ENCODE results near the gene LRRN2.
"Not testable (repeated sequence)": the region's sequence is repeated elsewhere in the genome, so short reads cannot be mapped to it uniquely, and the experiment has no call there.

The LRRN2 gene

DNA sequence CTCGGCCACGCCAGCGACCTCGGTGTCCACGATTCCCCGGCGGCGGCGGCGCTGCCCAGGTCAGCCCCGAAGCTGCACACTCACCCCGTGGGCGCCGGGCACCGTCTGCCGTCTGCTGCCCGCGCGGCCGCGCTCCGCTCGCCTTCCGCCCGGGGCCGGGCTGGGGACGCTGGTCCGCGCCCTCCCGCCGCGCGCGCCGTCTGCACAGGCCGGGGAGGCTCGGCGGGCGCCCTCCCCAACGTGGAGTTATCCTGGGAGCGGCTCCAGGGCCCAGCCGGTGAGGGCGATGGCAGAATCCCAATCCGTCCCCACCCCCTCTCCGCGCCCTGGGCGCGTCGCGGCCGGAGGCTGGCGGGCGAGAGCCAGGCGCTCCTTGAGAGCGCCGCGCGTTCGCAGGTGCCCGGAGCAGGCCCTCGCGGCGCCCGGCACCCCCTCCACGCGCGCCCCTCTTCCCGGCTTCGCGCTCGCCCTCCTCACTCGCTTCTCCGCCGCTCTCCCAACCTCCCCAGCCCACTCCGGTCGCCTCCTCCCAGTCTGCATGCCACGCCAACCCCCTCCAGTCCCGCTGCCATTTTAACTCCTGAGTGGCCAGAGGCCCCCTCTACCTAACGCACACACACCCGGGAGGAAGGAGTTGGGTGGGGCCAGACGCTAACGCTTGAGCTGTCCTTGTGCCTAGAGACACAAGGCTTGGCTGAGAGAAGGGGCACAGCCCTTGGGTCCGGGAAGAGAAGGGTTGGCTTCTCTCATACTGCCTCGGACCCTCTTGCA lies at the start of gene LRRN2:
TSS of gene LRRN2 (minus strand) at position 503 of the 771 bp plus-strand sequence. CDS start 65,746 bp downstream, outside the sequence.
- no peak for DNase-seq (ENCODE audit: low read depth, low spot score)

DNA sequence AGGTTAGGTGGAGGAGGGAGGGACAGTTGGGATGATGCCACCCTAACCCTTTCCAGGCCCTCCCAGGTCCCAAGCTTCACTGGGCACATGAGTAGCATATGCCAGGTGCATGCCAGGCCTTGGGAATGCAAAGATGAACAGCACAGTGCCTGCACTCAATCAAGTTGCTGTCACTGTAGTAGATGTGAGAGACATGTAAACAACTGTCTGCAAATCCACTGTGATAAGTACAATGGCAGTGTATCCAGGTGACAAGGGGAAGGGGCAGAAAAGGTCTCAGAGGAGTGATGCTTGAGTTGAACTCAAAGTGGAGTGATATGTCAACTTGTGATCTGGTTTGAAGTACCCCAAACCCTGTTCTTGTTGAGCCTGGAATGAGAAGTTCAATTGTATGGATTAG lies 49.5 kb upstream of the LRRN2 start:
- no peak for DNase-seq (ENCODE audit: low read depth, low spot score)

DNA sequence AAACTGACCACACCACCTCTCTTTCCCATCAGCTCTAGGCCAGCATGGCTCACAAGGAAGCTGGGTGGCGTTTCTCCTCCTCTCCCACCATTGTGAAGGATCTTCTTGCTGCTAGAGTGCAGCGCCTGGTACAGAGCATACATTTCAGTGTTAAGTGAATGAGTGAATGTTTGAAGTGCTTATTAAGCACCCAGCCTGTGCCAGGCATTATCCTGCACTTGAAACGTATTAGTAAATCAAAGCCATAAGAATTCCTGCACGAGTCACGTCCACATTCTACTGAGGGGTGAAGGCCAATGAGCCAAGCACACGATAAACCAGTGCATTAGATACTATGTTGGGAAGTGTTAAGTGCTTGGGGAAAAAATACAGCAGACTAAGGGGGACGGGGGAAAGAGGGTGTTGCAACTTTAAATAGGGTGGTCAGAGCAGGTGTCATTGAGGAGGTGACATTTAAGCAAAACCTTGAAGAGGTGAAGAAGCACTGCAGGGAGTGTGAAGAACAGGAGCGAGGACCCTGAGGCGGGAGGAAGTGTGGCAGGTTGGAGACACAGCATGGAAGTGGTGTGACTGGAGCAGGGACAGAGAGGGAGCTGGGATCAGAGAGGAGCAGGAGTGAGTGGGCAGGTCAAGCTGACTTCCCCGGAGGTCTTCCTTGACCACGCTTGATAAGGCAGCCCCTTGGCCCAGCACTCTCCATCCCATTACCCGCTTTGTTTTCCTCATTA lies 48.5 kb upstream of the LRRN2 start:
- no peak for DNase-seq (ENCODE audit: low read depth, low spot score)

DNA sequence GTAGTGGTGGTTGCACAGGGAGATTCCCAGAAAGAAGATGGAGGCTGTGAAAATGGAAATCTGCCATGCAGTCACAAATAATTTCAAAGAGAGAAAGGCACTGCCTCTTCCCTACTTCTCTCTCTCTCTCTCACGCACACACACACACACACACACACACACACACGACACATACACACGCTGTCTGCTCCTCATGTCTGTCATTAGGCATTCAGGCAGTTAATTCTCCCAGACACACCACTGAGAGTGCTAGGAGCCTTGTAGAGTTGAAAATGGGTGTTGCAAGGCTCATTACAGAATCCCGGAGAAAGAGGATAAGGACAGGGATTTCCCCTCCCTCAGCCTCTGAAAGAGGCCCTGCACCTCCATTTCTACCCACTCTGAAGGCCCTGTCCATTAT lies 47.8 kb upstream of the LRRN2 start:
- DNase-seq (ENCODE audit: low read depth, low spot score), result no peak

DNA sequence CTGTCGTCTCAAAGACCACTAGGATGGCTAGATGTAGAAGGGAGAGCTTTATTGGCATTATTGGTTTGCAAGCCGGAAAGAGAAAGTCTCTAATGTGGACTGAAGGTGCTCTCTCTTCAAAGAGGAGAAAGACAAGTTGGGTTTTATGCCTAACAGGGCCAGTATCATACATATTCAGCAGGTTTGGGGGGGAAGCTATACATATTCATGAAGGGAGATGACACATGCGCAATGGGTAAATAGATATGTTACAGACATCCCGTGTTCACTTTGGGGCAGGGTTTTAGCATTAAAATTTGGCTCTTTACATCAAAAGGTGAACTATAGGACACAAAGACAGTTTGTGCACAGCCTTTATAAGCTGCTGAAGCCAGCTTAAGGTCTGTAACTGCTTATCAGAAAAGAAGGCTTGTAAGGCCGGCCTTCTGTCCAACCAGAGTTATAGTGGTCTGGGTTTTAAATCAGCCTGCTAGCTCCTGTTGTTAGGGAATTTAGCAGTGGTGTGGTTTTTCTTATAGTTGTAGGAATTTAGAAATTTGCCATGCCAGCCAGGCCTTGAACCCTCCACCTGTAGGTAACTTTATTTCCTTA lies 46.5 kb upstream of the LRRN2 start:
- no peak for DNase-seq (ENCODE audit: low read depth, low spot score)

DNA sequence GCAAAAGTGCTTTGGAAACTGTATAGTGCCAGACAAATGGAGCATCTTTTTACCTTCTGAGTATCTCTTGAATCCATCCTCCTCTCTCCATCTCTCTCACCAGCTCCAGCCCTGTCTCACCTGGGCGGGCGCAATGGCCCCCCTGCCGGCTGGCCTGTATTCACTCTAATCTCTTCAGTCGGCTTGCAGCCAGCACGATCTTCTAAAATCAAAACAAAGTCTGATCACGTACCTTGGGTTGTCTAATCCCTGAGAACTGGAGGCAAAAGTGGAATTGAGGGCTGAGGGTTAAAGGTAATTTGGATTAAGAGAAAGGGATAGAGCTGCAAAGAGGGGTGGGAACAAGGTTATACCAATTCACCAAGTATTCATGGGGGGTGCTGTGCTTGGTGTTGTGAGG lies 46.0 kb upstream of the LRRN2 start:
- no peak for DNase-seq (ENCODE audit: low read depth, low spot score)

DNA sequence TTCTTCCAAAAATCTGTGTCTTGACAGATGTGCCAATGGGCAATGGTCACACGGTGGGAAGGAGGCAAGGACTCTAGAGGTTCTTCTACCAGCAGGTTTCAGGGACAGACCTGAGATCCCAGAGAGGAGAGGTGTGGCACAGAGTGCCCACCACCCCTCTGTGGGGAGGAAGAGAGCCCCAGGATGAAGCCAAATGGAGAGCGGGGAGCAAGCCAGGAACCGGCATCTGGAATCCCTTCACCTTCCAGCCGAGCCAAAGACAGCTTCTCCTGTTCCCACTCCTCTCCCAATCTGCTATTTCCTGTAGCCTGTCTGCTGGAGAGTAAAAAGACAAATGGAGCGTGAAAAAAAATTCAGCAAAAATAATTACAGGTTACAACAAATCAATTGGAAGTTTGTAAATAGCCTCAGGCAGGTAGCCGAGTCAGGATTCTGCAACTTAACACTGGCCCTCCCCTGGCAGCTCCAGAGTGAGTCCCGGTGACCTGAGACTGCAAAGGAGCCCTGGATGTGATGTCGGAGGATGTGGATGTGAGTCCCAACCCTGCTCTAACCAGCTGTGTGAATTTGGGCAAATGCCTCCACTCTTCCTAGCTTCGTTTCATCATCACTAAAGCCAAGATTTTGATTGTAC lies 45.4 kb upstream of the LRRN2 start:
- no peak for DNase-seq (ENCODE audit: low read depth, low spot score)

DNA sequence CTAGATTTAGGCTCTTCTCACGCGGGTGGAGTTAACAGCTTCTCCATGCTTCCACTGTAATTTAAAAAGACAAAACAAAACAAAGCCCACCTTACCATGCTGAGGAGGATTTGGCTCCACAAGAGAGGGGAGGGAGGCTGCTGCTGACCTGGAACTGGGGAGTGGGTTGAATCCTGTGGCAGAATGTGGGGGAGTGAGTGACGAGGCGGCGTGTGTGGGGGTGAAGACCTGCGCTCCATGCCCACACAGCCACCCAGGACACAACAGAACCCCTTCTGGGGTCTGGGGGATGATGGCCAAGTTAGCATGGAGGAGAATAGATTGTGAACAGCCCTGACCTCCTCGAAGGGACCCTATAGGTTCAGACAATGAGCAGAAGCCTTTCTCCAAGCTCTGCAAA lies 44.0 kb upstream of the LRRN2 start:
- DNase-seq (ENCODE audit: low read depth, low spot score), result no peak

DNA sequence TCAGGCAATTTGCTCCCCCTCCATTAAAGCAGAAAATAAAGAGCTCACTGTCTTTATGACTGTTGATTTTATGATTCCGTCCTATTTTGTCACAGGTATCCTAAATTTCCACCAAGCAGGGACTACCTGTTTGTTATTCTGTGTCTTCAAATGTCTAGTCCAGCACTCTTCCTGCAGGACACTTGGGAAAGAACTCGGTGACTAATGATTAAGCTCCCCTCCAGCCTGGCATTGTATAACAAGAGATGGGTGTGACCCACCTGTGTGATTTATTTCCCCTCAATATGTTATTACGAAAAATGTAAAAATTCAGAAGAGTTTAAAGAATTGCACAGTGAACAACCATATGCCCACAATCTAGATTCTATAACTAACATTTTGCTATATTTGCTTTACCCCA lies 42.9 kb upstream of the LRRN2 start:
- DNase-seq (ENCODE audit: low read depth, low spot score), result no peak

DNA sequence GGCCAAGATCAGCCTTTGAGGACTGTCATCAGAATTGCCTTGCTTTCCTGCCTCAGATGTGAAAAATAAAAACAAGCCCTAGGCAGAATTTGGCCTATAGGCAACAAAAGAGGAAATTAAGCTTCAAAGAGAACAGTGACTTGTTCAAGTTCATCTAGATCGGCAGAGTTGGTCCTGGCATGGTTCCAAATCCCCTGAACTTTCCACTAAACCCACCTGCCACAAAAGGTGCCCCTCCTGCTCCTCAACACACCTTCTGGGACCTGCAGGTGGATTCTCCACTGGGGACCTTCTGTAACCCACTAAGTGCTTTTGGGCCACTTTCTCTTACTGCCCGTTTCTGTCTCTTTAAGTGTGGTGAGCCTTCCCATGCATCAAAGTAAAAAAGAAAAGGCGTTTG lies 42.5 kb upstream of the LRRN2 start:
- DNase-seq (ENCODE audit: low read depth, low spot score), result no peak

DNA sequence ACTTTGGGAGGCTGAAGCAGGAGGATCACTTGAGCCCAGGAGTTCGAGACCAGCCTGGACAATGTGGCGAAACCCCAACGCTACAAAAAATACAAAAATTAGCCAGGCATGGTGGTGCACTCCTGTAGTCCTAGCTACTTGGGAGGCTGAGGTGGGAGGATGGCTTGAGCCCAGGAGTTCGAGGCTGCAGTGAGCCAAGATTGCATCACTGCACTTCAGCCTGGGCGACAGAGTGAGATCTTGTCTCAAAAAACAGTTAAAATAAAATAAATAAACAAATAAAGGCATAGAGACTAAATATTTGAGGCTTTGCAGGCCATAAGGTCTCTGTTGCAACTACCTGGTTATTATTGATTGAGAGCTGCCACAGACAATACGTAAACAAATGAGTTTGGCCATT lies 41.9 kb upstream of the LRRN2 start:
- not testable (repeated sequence) for DNase-seq (ENCODE audit: low read depth, low spot score)

DNA sequence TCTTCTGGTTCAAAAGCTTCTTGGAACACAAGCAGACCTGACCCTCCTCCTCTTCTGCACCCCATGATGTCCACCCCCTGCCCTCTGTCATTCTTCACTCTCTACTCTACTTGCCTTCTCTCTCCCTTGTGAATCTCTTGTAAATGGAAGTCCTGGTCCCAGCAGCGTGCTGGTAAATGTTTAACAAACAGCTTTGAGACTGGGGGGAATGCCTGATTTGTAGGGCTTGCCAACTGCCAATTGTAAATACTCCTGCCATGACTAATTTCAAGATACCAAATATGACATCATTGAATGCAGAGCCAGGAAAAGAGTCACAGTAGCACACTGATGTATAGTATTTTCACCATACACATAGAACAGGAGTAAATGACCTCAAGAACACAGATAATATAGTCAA lies 40.9 kb upstream of the LRRN2 start:
- no peak for DNase-seq (ENCODE audit: low read depth, low spot score)

DNA sequence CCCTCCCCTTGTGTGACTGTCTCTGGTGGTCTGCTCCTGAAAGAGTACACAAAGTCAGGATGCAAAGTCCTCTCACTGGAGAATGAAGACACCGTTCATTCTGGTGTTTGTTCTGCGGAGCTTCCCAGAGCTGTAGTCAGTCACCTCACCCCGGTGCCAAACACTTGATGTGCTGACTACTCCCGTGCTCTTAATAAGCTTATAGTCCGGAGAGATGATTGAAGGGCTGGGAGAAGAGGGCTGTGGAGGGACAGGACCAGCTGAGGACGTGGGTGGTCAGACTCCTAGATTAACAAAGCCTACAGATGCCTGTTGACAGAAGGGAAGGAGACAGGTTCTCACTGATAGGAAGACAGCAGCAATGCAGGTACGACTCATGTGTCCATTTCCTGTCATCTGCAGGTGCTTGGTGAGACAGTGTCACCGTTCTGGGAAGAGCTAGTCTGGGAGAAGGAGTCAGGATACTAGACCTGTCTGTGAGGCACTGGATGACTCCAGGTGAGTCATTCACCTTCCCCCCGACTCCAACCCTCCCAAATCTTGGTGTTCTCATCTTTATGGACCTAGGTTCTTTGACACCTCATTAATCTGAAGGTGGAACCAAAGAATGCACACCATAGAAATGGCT lies 40.4 kb upstream of the LRRN2 start:
- no peak for DNase-seq (ENCODE audit: low read depth, low spot score)

DNA sequence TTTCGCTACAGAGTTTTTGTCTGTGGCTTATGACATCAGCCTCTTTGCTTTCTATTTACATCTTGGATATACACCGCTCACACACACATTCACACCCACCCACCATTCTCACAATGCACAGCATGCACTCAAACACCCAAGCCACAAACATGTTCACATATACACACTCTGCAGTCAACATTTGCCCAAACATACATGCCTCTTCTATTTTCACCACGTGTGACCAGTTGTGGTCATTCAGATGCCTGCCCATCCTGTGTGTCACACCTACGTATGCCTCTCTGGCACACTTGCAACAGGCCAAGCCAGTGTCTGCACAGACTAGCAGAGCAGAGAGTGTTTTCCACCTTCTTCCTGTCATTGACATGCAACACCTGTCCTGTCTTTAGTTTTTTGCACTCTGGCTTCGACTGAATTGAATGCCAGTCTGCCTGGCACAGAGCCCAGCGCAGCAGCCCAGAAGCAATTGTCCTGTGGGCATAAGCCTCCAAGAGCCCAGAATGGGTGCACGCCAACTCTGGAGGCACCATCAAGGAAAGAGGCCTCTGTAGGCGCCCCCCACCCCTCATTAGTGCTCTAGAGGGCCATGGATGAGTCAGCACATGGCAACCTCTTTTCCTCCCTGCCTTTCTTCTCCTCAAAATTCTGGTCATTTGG lies 37.7 kb upstream of the LRRN2 start:
- no peak for DNase-seq (ENCODE audit: low read depth, low spot score)

DNA sequence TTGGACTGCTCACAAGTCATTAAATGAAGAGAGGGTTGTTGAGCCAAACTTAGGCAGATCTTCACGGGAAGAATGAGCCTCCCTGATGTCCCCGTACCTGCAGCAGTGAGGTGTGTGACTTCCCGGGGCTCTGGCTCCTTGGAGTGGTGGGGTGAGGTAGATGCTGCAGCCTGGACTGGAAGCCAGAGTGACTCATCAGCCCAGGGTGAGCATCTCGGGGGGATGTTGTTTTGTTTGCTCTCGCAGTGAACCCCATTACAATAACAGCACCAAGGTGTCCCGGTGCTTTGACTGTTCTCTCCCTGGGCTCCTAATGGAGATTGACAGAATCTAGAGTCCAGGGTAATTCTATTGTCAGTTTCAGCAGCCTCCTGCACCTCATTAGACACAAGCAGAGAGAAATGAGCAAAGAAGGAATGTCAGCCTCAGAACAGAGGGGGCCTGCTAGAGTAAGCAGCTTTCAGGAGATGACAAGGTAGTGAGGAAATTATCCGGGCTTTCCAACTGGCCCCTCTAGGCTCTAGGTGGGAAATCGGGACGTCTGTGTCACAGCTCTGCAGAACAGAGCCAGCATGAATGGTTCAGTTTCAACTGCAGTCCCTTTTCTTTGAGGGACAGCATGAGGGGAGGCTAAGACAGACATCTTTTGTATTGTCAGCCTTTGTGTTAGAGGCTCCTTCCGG lies 36.0 kb upstream of the LRRN2 start:
- DNase-seq (ENCODE audit: low read depth, low spot score), result no peak

DNA sequence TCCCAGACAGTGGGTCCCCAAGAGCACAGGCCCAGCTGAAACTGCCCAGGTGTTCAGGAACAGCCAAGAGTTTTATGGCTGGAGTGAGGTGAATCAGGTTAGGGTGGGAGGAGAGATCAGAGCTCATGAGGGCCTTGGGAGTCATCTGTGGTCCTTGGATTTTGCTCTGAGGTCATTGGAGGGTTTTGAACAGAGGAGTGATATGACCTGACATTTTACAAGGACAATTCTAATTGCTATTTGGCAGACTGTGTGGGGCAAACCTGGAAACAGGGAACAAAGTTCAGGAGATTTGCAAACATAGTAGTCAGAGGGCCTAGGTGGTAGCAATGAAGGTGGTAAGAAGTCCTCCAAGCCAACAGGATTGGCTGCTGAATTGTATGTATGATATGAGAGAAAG lies 31.1 kb upstream of the LRRN2 start:
- DNase-seq (ENCODE audit: low read depth, low spot score), result no peak

DNA sequence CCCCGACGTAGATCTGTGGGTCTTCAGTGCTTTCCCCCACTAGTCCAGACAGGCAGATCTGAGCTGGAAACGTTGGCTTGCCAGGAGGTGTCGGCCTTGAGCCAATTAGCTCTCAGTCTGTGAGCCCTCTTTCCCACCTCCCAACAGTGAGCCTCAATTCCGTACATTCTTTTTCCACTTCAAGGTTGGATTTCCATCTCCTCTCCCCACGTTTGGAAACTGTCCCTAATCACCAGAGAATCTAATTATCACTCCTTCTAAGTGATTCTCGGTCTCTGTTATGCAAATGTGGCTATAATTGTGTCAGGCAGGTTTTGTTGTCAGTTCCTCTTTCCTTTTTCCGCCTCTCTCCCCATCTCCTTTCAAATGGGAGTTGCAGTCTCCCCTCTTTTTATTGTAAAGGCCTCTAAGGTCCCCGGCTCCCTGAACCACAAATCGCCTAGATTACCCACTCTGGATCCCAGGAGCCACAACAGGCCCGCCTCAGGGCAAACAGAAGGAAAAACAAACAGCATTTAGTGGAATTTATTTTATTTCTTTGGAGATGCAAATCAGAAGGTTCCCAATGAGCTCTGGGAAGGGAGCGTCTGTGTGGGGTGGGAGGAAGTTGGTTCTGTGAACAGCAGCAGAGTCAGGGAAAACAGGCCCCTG lies 29.4 kb upstream of the LRRN2 start:
- DNase-seq (ENCODE audit: low read depth, low spot score), result no peak

DNA sequence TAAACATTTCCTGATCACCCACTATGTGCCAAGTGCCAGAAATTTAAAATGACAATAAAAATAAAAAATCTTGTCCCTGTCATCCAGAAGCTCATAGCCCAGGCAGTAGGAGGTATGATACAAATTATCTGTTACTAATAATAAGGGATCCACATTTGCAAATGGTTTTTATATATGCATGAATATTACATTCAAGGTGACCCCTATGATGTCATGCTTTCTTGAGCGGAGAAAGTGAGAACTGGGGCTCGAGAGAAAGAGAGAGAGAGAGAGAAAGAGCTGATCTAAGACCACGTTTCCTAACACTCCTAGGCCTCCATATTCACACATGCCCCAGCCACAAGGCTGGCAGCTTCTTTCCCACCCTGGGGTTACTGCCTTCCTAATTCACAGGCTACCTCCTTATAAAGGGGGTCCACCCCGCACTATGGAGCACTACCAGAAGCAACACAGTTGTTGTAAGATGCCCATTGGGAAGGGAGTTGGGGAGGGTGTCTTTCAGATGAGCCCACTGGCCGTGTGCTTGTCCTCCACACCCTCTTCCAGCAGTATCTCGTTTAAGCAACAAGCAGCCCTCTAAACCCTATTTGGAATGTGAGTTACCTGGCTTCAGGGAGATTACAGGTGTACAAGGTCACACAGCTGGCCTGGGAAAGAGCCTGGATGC lies 28.8 kb upstream of the LRRN2 start:
- DNase-seq (ENCODE audit: low read depth, low spot score), result no peak

DNA sequence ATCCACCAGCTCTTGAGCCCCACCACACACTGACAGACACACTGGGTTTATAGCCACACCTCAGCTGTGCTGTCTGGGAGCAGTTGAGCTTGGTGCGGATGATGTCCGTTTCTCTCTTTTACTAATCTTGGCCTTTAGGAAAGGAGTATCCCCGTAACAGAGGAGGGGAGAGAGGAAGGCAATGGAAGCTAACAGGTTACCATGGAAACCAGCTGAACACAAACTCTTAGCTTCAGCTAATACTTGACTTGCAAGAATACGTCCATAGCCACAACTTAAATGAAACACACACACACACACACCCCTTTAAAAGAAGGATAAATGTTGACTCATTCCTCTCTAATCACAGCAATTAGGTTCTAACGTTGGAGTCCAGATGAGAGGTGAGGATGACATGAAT lies 28.0 kb upstream of the LRRN2 start:
- no peak for DNase-seq (ENCODE audit: low read depth, low spot score)
